H1 (cell line): ENCODE data around the gene OR2B2. TPM values are rescaled to one million over a fixed set of nuclear protein-coding genes. Genes with fewer than 3 reads are reported as not detected.

Experiments used
- ATF3 ChIP-seq: IDR thresholded peaks from 2 replicates; pipeline ENCODE4 v1.6.1; 2011; ENCODE audit warnings: low read depth, mild to moderate bottlenecking, low read length; ENCODE audit not compliant: insufficient read depth
- CBX8 ChIP-seq: fragments of 300-800, 300-1000 bp; sonication (generic); IDR thresholded peaks from 2 replicates; pipeline ENCODE4 v1.7.1; 2016; ENCODE audit warnings: low read depth, low read length, borderline replicate concordance
- CREB1 ChIP-seq: IDR thresholded peaks from 2 replicates; pipeline ENCODE4 v1.6.1; 2012; ENCODE audit warnings: inconsistent platforms
- CTBP2 ChIP-seq: IDR thresholded peaks from 2 replicates; pipeline ENCODE4 v1.7.0; 2011; ENCODE audit warnings: borderline replicate concordance, mild to moderate bottlenecking, moderate library complexity, mixed read lengths, low read length; ENCODE audit not compliant: insufficient read depth, insufficient read length
- CTCF ChIP-seq, 3 experiments: IDR thresholded peaks; 1 replicate in 2 of 3; 2 replicates in 1 of 3; pipeline versions ENCODE4 v1.5.1 to v1.6.1; 2011; ENCODE audit warnings: low read length in 3 of 3, mild to moderate bottlenecking in 3 of 3, inconsistent platforms in 2 of 3, low read depth in 1 of 3, moderate library complexity in 1 of 3; ENCODE audit not compliant: insufficient read depth in 1 of 3; ENCODE audit errors: control extremely low read depth in 1 of 3
- EGR1 ChIP-seq: IDR thresholded peaks from 2 replicates; pipeline ENCODE4 v1.6.1; 2011; ENCODE audit warnings: low read depth, low read length, borderline replicate concordance
- EZH2 ChIP-seq: fragments of 200-600 bp; sonication (generic); IDR thresholded peaks from 2 replicates; pipeline ENCODE4 v1.7.1; 2012; ENCODE audit warnings: low read depth, mild to moderate bottlenecking, moderate library complexity, low read length, inconsistent platforms; ENCODE audit not compliant: severe bottlenecking
- GABPA ChIP-seq: IDR thresholded peaks from 2 replicates; pipeline ENCODE4 v1.6.1; 2011; ENCODE audit warnings: mild to moderate bottlenecking, low read length, moderate library complexity, borderline replicate concordance; ENCODE audit not compliant: insufficient read depth
- JUN ChIP-seq: IDR thresholded peaks from 2 replicates; pipeline ENCODE4 v1.6.1; 2011; ENCODE audit warnings: low read depth, mild to moderate bottlenecking, improper control_type of control experiment, low read length
- KDM5A ChIP-seq: fragments of 200-600 bp; IDR thresholded peaks from 2 replicates; pipeline ENCODE4 v1.7.1; 2012; ENCODE audit warnings: mild to moderate bottlenecking, low read length, inconsistent platforms, mixed read lengths
- MAFK ChIP-seq: IDR thresholded peaks from 2 replicates; pipeline ENCODE4 v1.6.1; 2012; ENCODE audit warnings: low read depth, mild to moderate bottlenecking, improper control_type of control experiment, low read length
- NANOG ChIP-seq: IDR thresholded peaks from 2 replicates; pipeline ENCODE4 v1.6.1; 2011; ENCODE audit warnings: low read length, low read depth, mild to moderate bottlenecking, inconsistent platforms; ENCODE audit not compliant: insufficient read depth, poor library complexity, severe bottlenecking
- RAD21 ChIP-seq, 2 experiments: IDR thresholded peaks in 1 of 2; conservative IDR thresholded peaks in 1 of 2; 2 replicates each; pipeline ENCODE4 v1.6.1; 2011; ENCODE audit warnings: low read depth in 2 of 2, low read length in 2 of 2, improper control_type of control experiment in 1 of 2, inconsistent platforms in 1 of 2, mild to moderate bottlenecking in 1 of 2, moderate library complexity in 1 of 2
- RFX5 ChIP-seq: IDR thresholded peaks from 2 replicates; pipeline ENCODE4 v1.6.1; 2011; ENCODE audit warnings: low read depth, low read length, improper control_type of control experiment, borderline replicate concordance
- SIN3A ChIP-seq, 2 experiments: IDR thresholded peaks in 1 of 2; conservative IDR thresholded peaks in 1 of 2; 2 replicates each; pipeline ENCODE4 v1.6.1; 2011 to 2012; ENCODE audit warnings: low read length in 2 of 2, improper control_type of control experiment in 1 of 2, low read depth in 1 of 2, mild to moderate bottlenecking in 1 of 2
- SIRT6 ChIP-seq: IDR thresholded peaks from one replicate; pipeline ENCODE4 v1.7.1; 2012; ENCODE audit warnings: low read length, inconsistent platforms
- SIX5 ChIP-seq: IDR thresholded peaks from 2 replicates; pipeline ENCODE4 v1.6.1; 2011; ENCODE audit warnings: mild to moderate bottlenecking, low read depth, low read length
- SP2 ChIP-seq: IDR thresholded peaks from 2 replicates; pipeline ENCODE4 v1.6.1; 2012; ENCODE audit warnings: mild to moderate bottlenecking, low read length, inconsistent platforms
- SUZ12 ChIP-seq: fragments of 200-600 bp; sonication (generic); IDR thresholded peaks from 2 replicates; pipeline ENCODE4 v1.6.1; 2012; ENCODE audit warnings: mild to moderate bottlenecking, inconsistent platforms, low read length, moderate library complexity, mixed read lengths
- TAF7 ChIP-seq: optimal IDR thresholded peaks from 2 replicates; pipeline ENCODE3; 2011; ENCODE audit warnings: low read depth, mild to moderate bottlenecking, inconsistent platforms, low read length, moderate library complexity, borderline replicate concordance
- polyA plus RNA-seq, 7 experiments: library from polyadenylated mRNA; depleted of rRNA in 3 of 7; stranded (reverse) in 5 of 7; unstranded in 2 of 7; fragments of >200 nt in 5 of 7; fragments of 200-250 nt in 2 of 7; gene quantifications; 1 replicate in 5 of 7; 2 replicates in 1 of 7; 4 replicates in 1 of 7; pipeline versions ENCODE4 v1.2.1 to v1.2.3, GENCODE V29; 2011 to 2013; ENCODE audit warnings: missing spikeins in 2 of 7, mixed read lengths in 2 of 7
- total RNA-seq: library from RNA; stranded (reverse); fragmentation: NEBNext Ultra II Directional; extraction: Animal tissue kit (Norgen Biotek cat#: 25700); gene quantifications from 2 replicates; pipeline ENCODE4 v1.2.1, GENCODE V29; 2021

The OR2B2 gene
- total and polyA plus RNA-seq, 2 of the 8 experiments (the other 6 are each of a cell fraction or from before 2014, with no cell fraction given): not detected

GRCh38 chr6:27866357-27867050 lies 45.7 kb downstream of the OR2B2 start (continued):
- TF ChIP-seq RAD21 (IDR thresholded peaks at IDR 0.05 in 1 of 2, conservative IDR thresholded peaks at IDR 0.05 in 1 of 2; ENCODE audit: low read depth in 2 of 2, low read length in 2 of 2): no peak; a peak in 1 of 4 replicates
- no peak for TF ChIP-seq RFX5
- TF ChIP-seq SP2: no peak
- TF ChIP-seq JUN: no peak
- TF ChIP-seq SUZ12: no peak
- TF ChIP-seq GABPA: no peak
- TF ChIP-seq SIX5: no peak
- peak; percentile 12 to 87; a peak in 1 of 4 replicates for TF ChIP-seq SIN3A (conservative IDR thresholded peaks at IDR 0.05 in 1 of 2, IDR thresholded peaks at IDR 0.05 in 1 of 2; ENCODE audit: low read depth in 1 of 2, low read length in 2 of 2)
- TF ChIP-seq EZH2: no peak
- peak; percentile 94 for TF ChIP-seq TAF7
- TF ChIP-seq SIRT6: peak; percentile 97
- no peak for TF ChIP-seq ATF3
- TF ChIP-seq KDM5A: no peak
- no peak for TF ChIP-seq CBX8
- TF ChIP-seq NANOG: no peak
- peak; percentile 30; the same call in 1 of the 2 replicates for TF ChIP-seq EGR1
- peak; percentile 40; the same call in 1 of the 2 replicates for TF ChIP-seq CREB1
- TF ChIP-seq CTBP2: no peak
- TF ChIP-seq CTCF (IDR thresholded peaks at IDR 0.05; ENCODE audit: control extremely low read depth in 1 of 3, insufficient read depth in 1 of 3, low read depth in 1 of 3, low read length in 3 of 3): no peak
- peak; percentile 50; the same call in 1 of the 2 replicates for TF ChIP-seq MAFK
